Stimulated activated CD8-positive, alpha-beta memory T cell treated with anti-CD3 and anti-CD28 coated beads, Interleukin-12 subunit alpha, Interleukin-12 subunit beta, amount 100 ng/mL, for 24 hours (primary cell): ENCODE results near the gene RBMX2.

Experiments used
- DNase-seq: peaks from one replicate; pipeline ENCODE4 v3.0.0-alpha.2; 2020; ENCODE audit errors: extremely low read depth

The RBMX2 gene

DNA sequence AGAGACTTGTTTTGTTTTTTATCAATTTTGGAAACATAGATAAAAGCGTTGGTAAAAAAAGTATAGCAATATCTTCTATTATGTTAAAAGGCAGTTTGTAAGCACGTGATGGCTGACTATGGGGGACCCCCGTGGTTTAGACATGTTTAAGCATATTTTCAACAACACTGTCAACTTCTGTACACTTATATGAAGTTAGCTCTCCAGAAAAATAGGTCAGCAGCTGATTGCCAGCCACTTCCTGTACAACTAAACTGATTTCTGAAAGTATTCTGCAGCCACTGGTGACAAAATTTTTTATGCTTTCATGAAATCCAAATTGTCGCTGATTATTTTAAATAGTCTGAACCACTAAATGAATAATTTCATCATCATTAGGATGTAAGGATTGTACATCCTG is 45.2 kb downstream of the RBMX2 start:
- DNase-seq = no peak
